HL-60/S4 treated with phorbol 12-myristate 13-acetate at 8.2 ng/mL for 4 days and 3 days (cell line): ENCODE measurements around the gene GPR42.

ENCODE experiments used
- in situ Hi-C: fragments of 300-500 bp; cut with MboI; formaldehyde crosslinking; loops from 2 replicates; pipeline ENCODE4 v1.15.0; 2022; ENCODE audit warnings: low sequenced_read_pairs

The GPR42 gene

DNA sequence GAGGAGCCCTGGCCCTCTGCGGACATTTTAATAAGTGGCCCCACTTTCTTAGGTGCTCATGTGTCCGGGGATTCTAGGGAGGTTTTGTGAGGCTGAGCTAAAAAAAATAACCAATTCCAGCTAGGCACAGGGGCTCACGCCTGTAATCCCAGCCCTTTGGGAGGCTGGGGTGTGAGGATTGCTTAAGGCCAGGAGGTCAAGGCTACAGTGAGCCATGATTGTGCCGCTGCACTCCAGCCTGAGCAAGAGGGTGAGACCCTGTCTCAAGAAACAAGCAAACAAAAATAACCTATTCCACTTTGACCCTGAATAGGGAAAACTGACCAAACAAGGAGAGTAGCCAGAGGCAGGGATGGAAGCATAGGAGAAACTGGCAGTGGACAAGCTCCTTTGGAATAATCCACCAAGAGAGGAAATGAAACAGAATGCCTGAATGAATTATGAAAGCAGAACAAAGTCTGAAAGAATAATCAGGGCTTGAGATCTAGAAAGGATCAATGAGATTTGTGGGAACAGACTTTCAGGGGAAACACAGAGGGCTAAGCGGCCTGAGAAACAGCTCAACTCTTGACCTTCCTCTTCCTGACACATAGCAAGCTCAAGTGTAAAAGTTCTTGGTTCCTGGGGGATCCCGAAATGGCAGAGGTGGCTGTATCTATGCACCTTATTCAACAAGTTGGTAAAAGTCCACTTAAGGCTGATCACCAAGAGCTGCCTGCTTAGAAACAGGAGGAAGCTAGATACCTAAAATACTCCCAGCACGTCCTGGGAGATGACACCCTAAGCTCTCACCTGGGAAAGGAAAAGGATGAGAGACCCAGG lies 47.1 kb downstream of the GPR42 start:
- in situ Hi-C loops = no loop called here

DNA sequence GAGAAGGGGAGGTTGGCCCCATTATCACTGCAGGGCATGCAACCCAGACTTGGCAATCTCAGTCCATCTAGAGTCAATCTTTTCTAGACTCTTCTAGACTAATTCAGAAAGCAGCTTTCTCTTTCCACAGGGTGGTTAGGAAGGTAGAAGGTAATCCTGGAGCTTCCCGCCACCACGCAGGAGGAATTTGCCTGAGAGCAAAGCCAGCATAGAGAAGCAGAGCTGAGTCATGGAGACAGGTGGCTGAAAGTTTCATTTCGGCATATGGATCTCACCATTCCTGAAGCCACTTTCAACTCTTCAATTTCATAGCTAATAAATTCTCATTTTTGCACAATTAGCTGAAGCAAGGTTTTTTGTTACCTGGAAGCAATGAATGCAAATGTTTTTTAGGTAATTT lies 48.2 kb downstream of the GPR42 start:
- in situ Hi-C loops = no loop called here

DNA sequence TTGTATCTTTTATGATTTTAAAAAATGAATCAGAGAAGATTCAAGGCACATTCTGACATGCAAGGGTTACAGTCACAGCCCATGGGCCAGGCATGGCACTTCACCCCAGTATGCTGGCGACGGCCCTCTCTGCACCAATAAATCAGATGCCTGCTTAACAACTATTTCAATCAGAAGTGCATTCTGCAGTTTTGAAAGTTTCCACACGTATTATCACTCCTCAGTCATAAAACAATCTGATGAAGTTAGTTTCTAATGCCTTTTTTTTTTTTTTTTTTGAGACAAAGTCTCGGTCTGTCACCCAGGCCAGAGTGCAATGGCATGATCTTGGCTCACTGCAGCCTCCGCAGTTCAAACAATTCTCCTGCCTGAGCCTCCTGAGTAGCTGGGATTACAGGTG lies 48.9 kb downstream of the GPR42 start:
- in situ Hi-C loops = loop anchor here (5.0 kb wide), 1 partner anchor 47 kb away; no protein-coding TSS in a partner anchor

DNA sequence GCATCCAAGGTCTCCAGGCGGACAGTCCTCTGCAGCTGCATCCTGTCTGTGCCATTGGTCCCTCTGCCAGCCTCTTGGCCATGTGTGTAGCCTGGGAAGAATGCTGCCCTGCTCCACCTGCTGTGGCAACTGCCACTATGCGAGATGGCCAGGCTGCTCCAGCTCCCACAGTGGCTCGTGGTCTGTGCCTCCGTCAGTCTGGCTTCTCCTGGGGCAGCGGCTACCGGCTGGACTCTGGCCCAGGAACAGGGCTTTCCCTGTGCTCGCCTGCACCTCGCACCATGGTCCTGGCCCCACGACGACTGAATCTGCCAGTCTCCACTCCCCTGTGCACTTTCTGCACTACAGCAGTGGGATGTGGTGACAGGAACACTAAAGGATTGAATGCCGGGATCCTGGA lies 50.5 kb downstream of the GPR42 start:
- in situ Hi-C loops = loop anchor here (5.0 kb wide), 1 partner anchor 46 kb away; no protein-coding TSS in a partner anchor
